CD1c-positive myeloid dendritic cell (primary cell): ENCODE measurements around the gene CEP162.
"Not testable (repeated sequence)": the region's sequence is repeated elsewhere in the genome, so short reads cannot be mapped to it uniquely, and the experiment has no call there.

Source experiments
- DNase-seq: peaks from one replicate; pipeline ENCODE4 v3.0.0-alpha.2; 2016; ENCODE audit errors: extremely low spot score

The CEP162 gene

GRCh38 chr6:84141521-84141920 lies 85.9 kb downstream of the CEP162 start:
- DNase-seq, result no peak

GRCh38 chr6:84139311-84139710 lies 88.1 kb downstream of the CEP162 start:
- no peak for DNase-seq

DNA sequence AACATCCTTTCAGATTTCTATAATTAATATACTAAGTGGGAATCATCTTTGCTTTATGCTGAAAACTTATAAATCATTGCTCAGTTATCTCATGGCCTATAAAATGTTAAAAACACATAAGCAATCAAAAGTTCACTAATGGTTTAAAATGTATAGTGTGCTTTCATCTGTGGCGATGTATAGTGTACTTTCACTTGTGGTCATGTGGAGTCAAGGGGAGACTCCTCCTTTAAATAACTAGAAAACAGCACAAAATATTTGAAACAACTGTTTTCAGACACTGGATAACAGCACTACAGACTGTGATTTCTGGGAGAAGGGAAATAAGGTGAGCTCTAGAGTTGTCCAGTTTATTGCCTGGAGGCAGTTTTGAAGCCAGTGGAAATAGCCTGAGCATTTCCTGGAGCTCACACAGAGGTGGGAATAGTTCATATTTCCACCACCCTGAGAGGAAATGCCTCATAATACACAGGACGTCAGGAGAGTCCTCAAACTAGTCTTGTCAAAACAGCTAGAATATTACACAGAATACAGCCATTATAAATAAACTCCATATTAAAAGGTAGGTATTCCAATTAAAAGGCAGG lies 89.4 kb downstream of the CEP162 start:
- DNase-seq, result no peak

DNA sequence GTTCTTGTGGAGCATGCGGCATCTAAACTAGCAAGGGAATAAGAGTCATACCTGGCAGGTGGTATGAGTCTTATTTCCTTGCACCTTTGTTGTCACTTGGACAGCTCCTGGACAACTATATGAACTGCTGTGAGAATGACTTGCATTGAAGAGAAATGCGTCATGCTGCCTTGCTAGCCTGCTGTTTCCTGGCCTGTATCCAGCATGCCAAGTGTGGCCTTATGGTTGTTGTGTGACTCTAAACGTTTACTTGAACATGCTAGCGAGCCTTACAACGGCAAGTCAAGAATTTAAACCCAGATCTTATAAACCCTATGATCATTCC lies 90.4 kb downstream of the CEP162 start:
- DNase-seq, result no peak

GRCh38 chr6:84136364-84137050 lies 90.9 kb downstream of the CEP162 start:
- DNase-seq, result no peak

GRCh38 chr6:84135291-84135690 lies 92.2 kb downstream of the CEP162 start:
- DNase-seq, result no peak

GRCh38 chr6:84133385-84133784 lies 94.1 kb downstream of the CEP162 start:
- DNase-seq, result not testable (repeated sequence)

- not testable (repeated sequence) for DNase-seq
These were observed 97.9 kb downstream of the CEP162 start for GRCh38 chr6:84129588-84129987.

DNA sequence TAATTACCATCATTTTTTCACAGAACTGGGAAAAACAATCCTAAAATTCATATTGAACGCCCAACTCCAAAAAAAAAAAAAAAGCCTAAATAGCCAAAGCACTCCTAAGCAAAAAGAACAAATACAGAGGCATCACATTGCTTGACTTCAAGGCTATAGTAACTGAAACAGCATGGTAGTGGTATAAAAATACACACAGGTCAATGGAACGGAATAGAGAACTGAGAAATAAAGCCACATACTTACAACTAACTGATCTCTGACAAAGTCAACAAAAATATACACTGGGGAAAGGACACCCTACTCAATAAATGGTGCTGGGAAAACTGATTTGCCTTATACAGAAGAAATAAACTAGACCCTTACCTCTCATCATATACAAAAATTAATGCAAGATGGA lies 104.3 kb downstream of the CEP162 start:
- DNase-seq, result no peak

DNA sequence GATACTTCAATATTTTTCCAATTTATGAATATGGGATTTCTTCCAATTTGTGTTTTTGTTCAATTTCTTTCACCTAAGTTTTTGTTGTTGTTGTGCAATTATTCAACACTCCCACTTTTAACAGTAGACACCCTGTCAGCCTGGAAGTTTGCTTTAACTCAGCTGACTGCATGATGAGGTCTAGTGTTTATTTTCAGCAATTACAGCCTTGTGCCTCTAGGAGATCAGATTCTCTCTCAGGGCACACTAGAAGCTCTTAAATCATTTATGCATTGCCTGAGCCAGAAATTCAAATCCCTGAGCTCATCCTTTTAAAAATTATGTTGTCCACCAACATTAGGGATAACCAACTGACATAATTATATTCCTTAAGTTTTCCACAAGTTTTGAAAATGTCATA lies 108.2 kb downstream of the CEP162 start:
- DNase-seq, result no peak

GRCh38 chr6:84118191-84118590 lies 109.3 kb downstream of the CEP162 start:
- DNase-seq, result no peak

DNA sequence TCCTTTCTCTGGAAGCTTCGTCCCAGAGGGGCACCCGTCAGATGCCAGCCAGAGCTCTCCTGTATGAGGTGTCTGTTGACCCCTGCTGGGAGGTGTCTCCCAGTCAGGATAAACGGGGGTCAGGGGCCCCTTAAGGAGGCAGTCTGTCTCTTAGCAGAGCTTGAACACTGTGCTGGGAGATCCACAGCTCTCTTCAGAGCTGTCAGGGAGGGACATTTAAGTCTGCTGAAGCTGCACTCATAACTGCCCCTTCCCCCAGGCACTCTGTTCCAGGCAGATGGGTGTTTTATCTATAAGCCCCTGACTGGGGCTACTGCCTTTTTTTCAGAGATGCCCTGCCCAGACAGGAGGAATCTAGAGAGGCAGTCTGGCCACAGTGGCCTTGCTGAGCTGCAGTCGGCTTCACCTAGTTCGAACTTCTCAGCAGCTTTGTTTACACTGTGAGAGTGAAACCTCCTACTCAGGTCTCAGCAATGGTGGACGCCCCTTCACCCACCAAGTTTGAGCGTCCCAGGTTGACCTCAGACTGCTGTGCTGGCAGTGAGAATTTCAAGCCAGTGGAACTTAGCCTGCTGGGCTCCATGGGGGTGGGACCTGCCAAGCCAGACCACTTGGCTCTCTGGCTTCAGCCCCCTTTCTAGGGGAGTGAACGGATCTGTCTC lies 112.4 kb downstream of the CEP162 start:
- DNase-seq, result not testable (repeated sequence)

DNA sequence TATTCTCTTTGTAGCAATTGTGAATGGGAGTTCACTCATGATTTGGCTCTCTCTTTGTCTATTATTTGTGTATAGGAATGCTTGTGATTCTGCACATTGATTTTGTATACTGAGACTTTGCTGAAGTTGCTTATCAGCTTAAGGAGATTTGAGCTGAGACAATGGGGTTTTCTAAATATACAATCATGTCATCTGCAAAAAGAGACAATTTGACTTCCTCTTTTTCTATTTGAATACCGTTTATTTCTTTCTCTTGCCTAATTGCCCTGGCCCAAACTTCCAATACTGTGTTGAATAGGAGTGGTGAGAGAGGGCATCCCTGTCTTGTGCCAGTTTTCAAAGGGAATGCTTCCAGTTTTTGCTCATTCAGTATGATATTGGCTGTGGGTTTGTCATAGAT lies 116.1 kb downstream of the CEP162 start:
- DNase-seq, result not testable (repeated sequence)

- DNase-seq, result no peak
These were observed 119.9 kb downstream of the CEP162 start for GRCh38 chr6:84107495-84107894.

- peak; percentile 37 for DNase-seq
These were observed 122.1 kb downstream of the CEP162 start for GRCh38 chr6:84105215-84105924.

GRCh38 chr6:84103029-84103428 lies 124.4 kb downstream of the CEP162 start:
- DNase-seq, result no peak

GRCh38 chr6:84095156-84095555 lies 132.3 kb downstream of the CEP162 start:
- DNase-seq, result no peak

DNA sequence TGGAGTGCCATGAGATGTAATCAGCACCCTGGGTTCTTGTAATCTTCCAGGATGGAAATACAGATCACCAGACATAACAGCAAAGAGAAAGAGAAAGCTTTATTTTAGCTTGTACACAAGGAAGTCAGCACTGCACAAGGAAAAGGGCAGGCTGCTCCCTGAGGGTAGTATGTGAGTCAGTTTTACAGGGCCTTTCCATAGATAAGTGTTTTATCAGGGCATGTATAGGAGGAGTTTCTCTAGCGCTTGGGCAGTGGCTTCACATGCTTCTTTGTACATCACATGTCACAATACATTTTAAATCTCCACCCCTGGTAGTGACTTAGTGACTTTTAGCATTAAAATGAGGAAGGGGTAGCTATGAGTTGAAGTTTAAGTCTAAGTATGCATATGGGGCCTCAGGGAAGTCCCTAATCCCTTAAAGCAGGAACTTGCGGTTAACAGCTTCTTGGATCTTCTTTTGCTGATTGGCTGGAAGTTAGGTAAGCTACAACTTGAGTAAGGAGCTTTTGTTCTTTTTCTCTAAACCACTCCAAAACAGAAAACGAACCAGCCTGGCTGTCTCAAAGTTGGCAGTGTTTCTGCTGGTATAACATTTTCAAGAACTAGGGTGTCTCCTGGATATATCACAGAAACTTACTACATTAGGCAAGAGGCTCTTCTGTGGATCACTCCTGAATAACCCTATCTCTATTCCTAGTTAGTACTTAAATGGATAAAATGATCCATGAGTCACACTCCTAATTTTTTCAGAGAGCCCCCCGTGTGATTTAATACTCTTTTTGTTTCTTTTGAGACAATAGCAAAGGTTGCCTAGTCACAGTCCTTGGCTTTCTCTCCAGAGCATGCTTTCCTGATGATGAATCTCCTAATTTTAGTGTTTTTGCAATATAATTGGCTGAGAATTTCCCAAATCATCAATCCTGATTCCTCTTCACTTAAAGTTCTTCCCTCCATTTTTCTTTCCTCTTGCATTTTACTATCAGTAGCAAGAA lies 133.7 kb downstream of the CEP162 start:
- DNase-seq, result peak; percentile 52

DNA sequence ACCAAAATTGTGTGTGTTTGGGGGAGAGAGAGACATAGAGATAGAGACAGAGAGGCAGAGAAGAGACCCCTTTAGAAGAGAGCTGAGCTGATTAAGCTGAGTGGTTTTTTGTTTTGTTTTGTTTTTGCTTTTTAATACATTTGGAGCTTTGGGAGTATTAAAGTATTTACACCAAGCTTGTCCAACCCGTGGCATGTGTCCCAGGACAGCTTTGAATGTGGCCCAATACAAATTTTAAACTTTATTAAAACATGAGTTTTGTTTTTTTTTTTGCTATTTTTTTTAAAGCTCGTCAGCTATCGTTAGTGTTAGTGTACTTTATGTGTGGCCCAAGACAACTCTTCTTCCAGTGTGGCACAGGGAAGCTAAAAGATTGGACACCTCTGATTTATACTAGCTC lies 137.9 kb downstream of the CEP162 start:
- no peak for DNase-seq

GRCh38 chr6:84089081-84089480 lies 138.4 kb downstream of the CEP162 start:
- no peak for DNase-seq
